Fibroblast of the conjunctiva (primary cell): Measurements from ENCODE around the gene LPP.
A peak's percentile ranks its signal among the peaks of the same experiment; 100 is the strongest.
"Not testable (repeated sequence)": the region's sequence is repeated elsewhere in the genome, so short reads cannot be mapped to it uniquely, and the experiment has no call there.

Source experiments
- DNase-seq: peaks from one replicate; pipeline ENCODE4 v3.0.0-alpha.2; 2010; ENCODE audit warnings: low read depth

LPP gene

GRCh38 chr3:188437926-188438325, 284.0 kb downstream of the LPP start:
- no peak for DNase-seq

- DNase-seq = no peak
Observed at GRCh38 chr3:188439080-188439479, 285.1 kb downstream of the LPP start.

GRCh38 chr3:188440340-188440972, 286.5 kb downstream of the LPP start:
- no peak for DNase-seq

- no peak for DNase-seq
Observed at GRCh38 chr3:188442430-188442829, 288.5 kb downstream of the LPP start.

- DNase-seq = not testable (repeated sequence)
Observed at GRCh38 chr3:188445175-188445574, 291.2 kb downstream of the LPP start.

- DNase-seq = no peak
Observed at GRCh38 chr3:188446014-188446413, 292.1 kb downstream of the LPP start.

- no peak for DNase-seq
Observed at GRCh38 chr3:188446766-188447165, 292.8 kb downstream of the LPP start.

GRCh38 chr3:188448813-188449212, 294.9 kb downstream of the LPP start:
- no peak for DNase-seq

GRCh38 chr3:188449421-188449820, 295.5 kb downstream of the LPP start:
- no peak for DNase-seq

GRCh38 chr3:188452158-188452772, 298.3 kb downstream of the LPP start:
- no peak for DNase-seq

GRCh38 chr3:188453431-188454384, 299.8 kb downstream of the LPP start:
- DNase-seq = no peak

GRCh38 chr3:188455748-188456147, 301.8 kb downstream of the LPP start:
- no peak for DNase-seq

- no peak for DNase-seq
Observed at GRCh38 chr3:188458756-188459155, 304.8 kb downstream of the LPP start.

GRCh38 chr3:188465311-188465710, 311.4 kb downstream of the LPP start:
- no peak for DNase-seq

GRCh38 chr3:188468196-188468595, 314.2 kb downstream of the LPP start:
- DNase-seq = no peak

GRCh38 chr3:188468662-188469061, 314.7 kb downstream of the LPP start:
- DNase-seq = no peak

GRCh38 chr3:188469228-188469885, 315.4 kb downstream of the LPP start:
- DNase-seq = peak; percentile 91

GRCh38 chr3:188470508-188471130, 316.7 kb downstream of the LPP start:
- no peak for DNase-seq

GRCh38 chr3:188471723-188472122, 317.8 kb downstream of the LPP start:
- no peak for DNase-seq

- DNase-seq = no peak
Observed at GRCh38 chr3:188472336-188472735, 318.4 kb downstream of the LPP start.

GRCh38 chr3:188473045-188473444, 319.1 kb downstream of the LPP start:
- DNase-seq = no peak
